H9 (cell line): ENCODE data around the gene SERPINA3. TPM values are rescaled to one million over a fixed set of nuclear protein-coding genes. Genes with fewer than 3 reads are reported as not detected.

Source experiments
- DNase-seq: peaks from one replicate; pipeline ENCODE4 v3.0.0-alpha.2; 2017
- H2AFZ ChIP-seq: one replicate; pipeline ENCODE4 v1.6.1; 2013; ENCODE audit warnings: mild to moderate bottlenecking, low read length, control low read depth, moderate library complexity
- H2AK5ac ChIP-seq: 2 replicates; pipeline ENCODE4 v1.6.1; 2013; ENCODE audit warnings: low read length, control low read depth, mixed read lengths; ENCODE audit not compliant: insufficient read length
- H2BK120ac ChIP-seq: one replicate; pipeline ENCODE4 v1.6.1; 2013; ENCODE audit warnings: low read depth, mild to moderate bottlenecking, low read length, control low read depth, inconsistent platforms; ENCODE audit not compliant: poor library complexity, severe bottlenecking
- H2BK12ac ChIP-seq: 2 replicates; pipeline ENCODE4 v1.6.1; 2013; ENCODE audit warnings: low read length, control low read depth, mixed read lengths, low read depth; ENCODE audit not compliant: insufficient read length
- H2BK15ac ChIP-seq: 2 replicates; pipeline ENCODE4 v1.6.1; 2013; ENCODE audit warnings: low read depth, low read length, control low read depth
- H2BK20ac ChIP-seq: one replicate; pipeline ENCODE4 v1.6.1; 2013; ENCODE audit warnings: low read depth, mild to moderate bottlenecking, low read length, control low read depth, inconsistent platforms; ENCODE audit not compliant: poor library complexity, severe bottlenecking
- H2BK5ac ChIP-seq: 2 replicates; pipeline ENCODE4 v1.6.1; 2013; ENCODE audit warnings: low read length, control low read depth, mixed read lengths; ENCODE audit not compliant: insufficient read length
- H3K14ac ChIP-seq: 2 replicates; pipeline ENCODE4 v1.6.1; 2013; ENCODE audit warnings: low read length, control low read depth; ENCODE audit not compliant: insufficient read depth
- H3K18ac ChIP-seq: 2 replicates; pipeline ENCODE4 v1.6.1; 2013; ENCODE audit warnings: low read depth, mild to moderate bottlenecking, mixed read lengths, low read length, control low read depth; ENCODE audit not compliant: insufficient read length
- H3K23ac ChIP-seq: 2 replicates; pipeline ENCODE4 v1.6.1; 2013; ENCODE audit warnings: low read length, control low read depth, mixed read lengths, low read depth; ENCODE audit not compliant: insufficient read length
- H3K23me2 ChIP-seq: 2 replicates; pipeline ENCODE4 v1.6.1; 2013; ENCODE audit warnings: low read depth, mild to moderate bottlenecking, mixed read lengths, low read length, control low read depth; ENCODE audit not compliant: insufficient read length, poor library complexity, severe bottlenecking
- H3K27ac ChIP-seq: 2 replicates; pipeline ENCODE4 v1.5.1; 2013; ENCODE audit warnings: low read length, control low read depth, mixed read lengths, low read depth; ENCODE audit not compliant: insufficient read length
- H3K27me3 ChIP-seq: 2 replicates; pipeline ENCODE4 v1.6.1; 2013; ENCODE audit warnings: low read length, control low read depth, inconsistent platforms; ENCODE audit not compliant: insufficient read depth
- H3K4ac ChIP-seq: 2 replicates; pipeline ENCODE4 v1.6.1; 2013; ENCODE audit warnings: low read depth, mild to moderate bottlenecking, control low read depth, inconsistent platforms, low read length, moderate library complexity
- H3K4me1 ChIP-seq: 2 replicates; pipeline ENCODE4 v1.6.1; 2013; ENCODE audit warnings: low read length, control low read depth, inconsistent platforms; ENCODE audit not compliant: insufficient read depth
- H3K4me2 ChIP-seq: 2 replicates; pipeline ENCODE4 v1.6.1; 2013; ENCODE audit warnings: low read length, control low read depth, mixed read lengths; ENCODE audit not compliant: insufficient read length, insufficient read depth
- H3K56ac ChIP-seq: 2 replicates; pipeline ENCODE4 v1.6.1; 2013; ENCODE audit warnings: low read depth, mild to moderate bottlenecking, mixed read lengths, low read length, control low read depth; ENCODE audit not compliant: insufficient read length
- H3K79me1 ChIP-seq: 2 replicates; pipeline ENCODE4 v1.6.1; 2013; ENCODE audit warnings: low read depth, mild to moderate bottlenecking, moderate library complexity, low read length, control low read depth, inconsistent platforms; ENCODE audit not compliant: insufficient read depth, poor library complexity, severe bottlenecking
- H3K79me2 ChIP-seq: 2 replicates; pipeline ENCODE4 v1.6.1; 2013; ENCODE audit warnings: low read length, control low read depth, inconsistent platforms; ENCODE audit not compliant: insufficient read depth
- H3K9ac ChIP-seq: 2 replicates; pipeline ENCODE4 v1.6.1; 2013; ENCODE audit warnings: low read length, control low read depth, mixed read lengths; ENCODE audit not compliant: insufficient read length; ENCODE audit errors: extremely low read depth
- H3K9me3 ChIP-seq: one replicate; pipeline ENCODE4 v1.6.1; 2013; ENCODE audit warnings: low read depth, low read length, inconsistent platforms; ENCODE audit not compliant: control insufficient read depth
- H3T11ph ChIP-seq: one replicate; pipeline ENCODE4 v1.6.1; 2013; ENCODE audit warnings: mild to moderate bottlenecking, low read length, control low read depth, inconsistent platforms
- H4K20me1 ChIP-seq: one replicate; pipeline ENCODE4 v1.6.1; 2013; ENCODE audit not compliant: control insufficient read depth, insufficient read length, insufficient read depth
- H4K5ac ChIP-seq: 2 replicates; pipeline ENCODE4 v1.6.1; 2013; ENCODE audit warnings: low read depth, mild to moderate bottlenecking, mixed read lengths, low read length, control low read depth; ENCODE audit not compliant: insufficient read length
- H4K8ac ChIP-seq: replicated peaks from 2 replicates; pipeline ENCODE4 v1.6.1; 2013; ENCODE audit warnings: low read length, control low read depth, mixed read lengths, low read depth; ENCODE audit not compliant: insufficient read length
- H4K91ac ChIP-seq: 2 replicates; pipeline ENCODE4 v1.6.1; 2013; ENCODE audit warnings: low read depth, mild to moderate bottlenecking, moderate library complexity, mixed read lengths, low read length, control low read depth; ENCODE audit not compliant: insufficient read length
- H3K27ac Mint-ChIP-seq, 3 experiments: 2 replicates in 2 of 3; 3 replicates in 1 of 3; pipeline ENCODE4 v1.8.0; 2020 to 2021; ENCODE audit warnings: mixed read lengths in 3 of 3, mild to moderate bottlenecking in 1 of 3, moderate library complexity in 1 of 3
- H3K27me3 Mint-ChIP-seq: 2 replicates; pipeline ENCODE4 v1.8.0; 2021; ENCODE audit warnings: low read depth, mild to moderate bottlenecking, moderate library complexity, mixed read lengths
- H3K36me3 Mint-ChIP-seq, 3 experiments: 2 replicates in 2 of 3; 3 replicates in 1 of 3; pipeline ENCODE4 v1.8.0; 2020 to 2021; ENCODE audit warnings: low read depth in 3 of 3, mixed read lengths in 3 of 3; ENCODE audit not compliant: insufficient read depth in 1 of 3
- H3K4me1 Mint-ChIP-seq, 2 experiments: 2 replicates each; pipeline ENCODE4 v1.8.0; 2020; ENCODE audit warnings: mixed read lengths in 2 of 2
- H3K4me3 Mint-ChIP-seq, 2 experiments: 2 replicates in 1 of 2; 3 replicates in 1 of 2; pipeline ENCODE4 v1.8.0; 2020 to 2021; ENCODE audit warnings: mild to moderate bottlenecking in 2 of 2, mixed read lengths in 2 of 2, moderate library complexity in 1 of 2
- H3K9me3 Mint-ChIP-seq, 2 experiments: 2 replicates in 1 of 2; 3 replicates in 1 of 2; pipeline ENCODE4 v1.8.0; 2020; ENCODE audit warnings: mild to moderate bottlenecking in 2 of 2, mixed read lengths in 2 of 2, moderate library complexity in 1 of 2
- CTCF ChIP-seq: fragments of 200-600 bp; sonication (generic); conservative IDR thresholded peaks from 3 replicates; pipeline ENCODE4 v1.8.0; 2021; ENCODE audit warnings: antibody characterized with exemption, mild to moderate bottlenecking
- WGBS: extraction: QIAGEN DNeasy Blood & Tissue Kit; methylation state at CpG from one replicate; pipeline ENCODE4 v1.1.7; 2013; ENCODE audit warnings: missing lambda C conversion rate, low lambda C conversion rate, mixed read lengths; ENCODE audit not compliant: insufficient read length; ENCODE audit errors: extremely low coverage; 5-methylcytosine and 5-hydroxymethylcytosine counted together
- total RNA-seq: library from RNA; stranded (reverse); gene quantifications from 2 replicates; pipeline ENCODE4 v1.2.1, GENCODE V29; 2021

Gene SERPINA3
- total RNA-seq, 1 experiment from 2014 or later = not detected

- H3K56ac ChIP-seq = no peak within 1 kb of the TSS
- H4K20me1 ChIP-seq = no peaks in the 10 kb centered on the region
- no peak within 1 kb of the TSS for H3K4me2 ChIP-seq
- H4K91ac ChIP-seq = no peak within 1 kb of the TSS
- no peaks in the 10 kb centered on the region for H3K9me3 ChIP-seq
- H2AK5ac ChIP-seq = no peak within 1 kb of the TSS
- Mint-ChIP-seq H3K4me3 (no peak within 1 kb of the TSS), H3K4me1 (peaks cover 26 to 27% of the 10 kb centered on the region in 2 experiments), H3K27ac (no peak within 1 kb of the TSS), H3K36me3 (peaks cover 0 to 13% (median 3%) of the 10 kb centered on the region in 3 experiments; a peak in 4 of 7 replicates), H3K27me3 (peaks cover 38% of the 10 kb centered on the region), H3K9me3 (peaks cover 7 to 14% of the 10 kb centered on the region in 2 experiments)
- H3T11ph ChIP-seq = no peak within 1 kb of the TSS
- TF ChIP-seq CTCF = no peak
- no peak within 1 kb of the TSS for H4K8ac ChIP-seq
- no peaks in the 10 kb centered on the region for H3K23me2 ChIP-seq
- H3K27me3 ChIP-seq = no peaks in the 10 kb centered on the region
- H2BK5ac ChIP-seq = no peak within 1 kb of the TSS
- no CpG with 5 or more reads among the region's 18 CpGs for WGBS
- H3K4me1 ChIP-seq = no peaks in the 10 kb centered on the region
- H2BK120ac ChIP-seq = no peak within 1 kb of the TSS
- no peak within 1 kb of the TSS for H3K18ac ChIP-seq
- no peak within 1 kb of the TSS for H2BK12ac ChIP-seq
- H2BK15ac ChIP-seq = no peak within 1 kb of the TSS
- no peak within 1 kb of the TSS for H3K4ac ChIP-seq
- H3K79me2 ChIP-seq = no peaks in the 10 kb centered on the region
- peak; percentile 76 for DNase-seq
- H3K23ac ChIP-seq = no peak within 1 kb of the TSS
- H2AFZ ChIP-seq = no peak within 1 kb of the TSS
- no peak within 1 kb of the TSS for H4K5ac ChIP-seq
- H3K9ac ChIP-seq = no peak within 1 kb of the TSS
- H3K79me1 ChIP-seq = no peaks in the 10 kb centered on the region
- H3K27ac ChIP-seq = no peak within 1 kb of the TSS
- no peak within 1 kb of the TSS for H3K14ac ChIP-seq
- no peak within 1 kb of the TSS for H2BK20ac ChIP-seq
Observed at GRCh38 chr14:94581127-94581999, 30.8 kb upstream of the SERPINA3 start, which contains the start of gene SERPINA5. TSS of gene SERPINA5 (plus strand) at chr14:94581426. CDS start at chr14:94587363, 5,937 bp downstream.
